Measurements from ENCODE around the gene TTC38.

GRCh38 chr22:46281866-46282678 lies 14.3 kb downstream of the TTC38 start:
- TF ChIP-seq, protein P1, sequence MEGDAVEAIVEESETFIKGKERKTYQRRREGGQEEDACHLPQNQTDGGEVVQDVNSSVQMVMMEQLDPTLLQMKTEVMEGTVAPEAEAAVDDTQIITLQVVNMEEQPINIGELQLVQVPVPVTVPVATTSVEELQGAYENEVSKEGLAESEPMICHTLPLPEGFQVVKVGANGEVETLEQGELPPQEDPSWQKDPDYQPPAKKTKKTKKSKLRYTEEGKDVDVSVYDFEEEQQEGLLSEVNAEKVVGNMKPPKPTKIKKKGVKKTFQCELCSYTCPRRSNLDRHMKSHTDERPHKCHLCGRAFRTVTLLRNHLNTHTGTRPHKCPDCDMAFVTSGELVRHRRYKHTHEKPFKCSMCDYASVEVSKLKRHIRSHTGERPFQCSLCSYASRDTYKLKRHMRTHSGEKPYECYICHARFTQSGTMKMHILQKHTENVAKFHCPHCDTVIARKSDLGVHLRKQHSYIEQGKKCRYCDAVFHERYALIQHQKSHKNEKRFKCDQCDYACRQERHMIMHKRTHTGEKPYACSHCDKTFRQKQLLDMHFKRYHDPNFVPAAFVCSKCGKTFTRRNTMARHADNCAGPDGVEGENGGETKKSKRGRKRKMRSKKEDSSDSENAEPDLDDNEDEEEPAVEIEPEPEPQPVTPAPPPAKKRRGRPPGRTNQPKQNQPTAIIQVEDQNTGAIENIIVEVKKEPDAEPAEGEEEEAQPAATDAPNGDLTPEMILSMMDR (conservative IDR thresholded peaks at IDR 0.05; ENCODE audit: low read length): no peak
- no peak for TF ChIP-seq EZH2phosphoT487 (IDR thresholded peaks at IDR 0.05; ENCODE audit: borderline replicate concordance)
